Islet of Langerhans (tissue), 1 donor: ENCODE results near the gene PDE4B.
A peak's percentile ranks its signal among the peaks of the same experiment; 100 is the strongest.

ENCODE experiments used
- FAIRE-seq: peaks from one replicate; lab custom pipeline; 2011; peaks lifted over from hg19 to GRCh38; lab: Jason Lieb, UNC

PDE4B gene

GRCh38 chr1:66242646-66243547 is 450.2 kb downstream of the PDE4B start:
- peak; percentile 41 for FAIRE-seq

GRCh38 chr1:66243548-66244130 is 450.9 kb downstream of the PDE4B start:
- FAIRE-seq: no peak

- FAIRE-seq: no peak
Observed at GRCh38 chr1:66244429-66244828, 451.7 kb downstream of the PDE4B start.

GRCh38 chr1:66245691-66246090 is 453.0 kb downstream of the PDE4B start:
- FAIRE-seq: no peak

GRCh38 chr1:66246351-66247269 is 453.9 kb downstream of the PDE4B start:
- FAIRE-seq: no peak

DNA sequence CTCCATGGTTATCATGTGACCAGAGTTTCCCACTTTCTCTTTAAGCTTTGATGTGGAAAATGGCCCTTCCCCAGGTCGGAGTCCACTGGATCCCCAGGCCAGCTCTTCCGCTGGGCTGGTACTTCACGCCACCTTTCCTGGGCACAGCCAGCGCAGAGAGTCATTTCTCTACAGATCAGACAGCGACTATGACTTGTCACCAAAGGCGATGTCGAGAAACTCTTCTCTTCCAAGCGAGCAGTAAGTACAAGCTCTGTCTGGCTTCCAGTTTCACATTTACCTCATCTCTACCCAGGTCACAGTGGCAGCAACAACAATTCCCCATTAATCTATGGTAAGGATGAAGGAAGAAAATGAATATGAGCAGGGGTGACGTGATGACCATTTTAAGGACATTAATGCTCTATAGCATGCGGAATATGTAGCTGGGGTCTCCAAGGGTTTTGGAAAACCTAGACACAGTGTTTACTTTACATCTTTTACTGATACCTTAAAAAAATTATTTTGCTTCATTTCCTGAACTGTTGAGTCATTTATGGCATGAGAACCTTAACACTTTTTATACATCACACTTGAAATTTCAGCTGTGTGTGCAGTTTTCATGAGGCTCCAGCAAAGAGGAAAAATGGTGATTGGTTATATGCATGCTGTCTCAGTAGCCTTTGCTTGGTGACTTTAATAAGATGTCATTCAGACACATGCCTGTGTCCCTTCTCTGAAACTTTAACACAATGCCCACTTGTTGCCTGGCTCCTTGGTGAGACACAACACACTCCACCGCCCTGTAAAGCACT is 454.9 kb downstream of the PDE4B start:
- no peak for FAIRE-seq

DNA sequence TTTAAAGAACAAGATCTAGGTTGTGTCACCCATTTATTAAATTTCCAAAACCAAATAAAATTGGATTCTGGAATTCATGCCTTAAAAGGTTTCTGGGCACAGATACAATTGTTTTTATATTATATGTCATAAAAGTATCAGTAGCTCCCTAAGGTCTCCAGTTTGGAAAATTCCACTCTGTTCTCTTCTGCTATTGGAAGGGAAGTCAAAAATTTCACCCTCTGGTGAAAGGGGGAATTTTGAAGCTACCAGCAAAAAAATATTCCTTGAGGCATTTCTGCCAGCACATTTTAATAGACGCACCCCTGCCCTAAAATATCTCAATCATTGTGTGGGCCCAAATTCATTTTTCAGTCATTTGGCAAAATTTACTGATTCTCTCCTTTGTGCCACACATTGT is 455.6 kb downstream of the PDE4B start:
- no peak for FAIRE-seq

- FAIRE-seq: no peak
Observed at GRCh38 chr1:66248746-66249145, 456.1 kb downstream of the PDE4B start.

DNA sequence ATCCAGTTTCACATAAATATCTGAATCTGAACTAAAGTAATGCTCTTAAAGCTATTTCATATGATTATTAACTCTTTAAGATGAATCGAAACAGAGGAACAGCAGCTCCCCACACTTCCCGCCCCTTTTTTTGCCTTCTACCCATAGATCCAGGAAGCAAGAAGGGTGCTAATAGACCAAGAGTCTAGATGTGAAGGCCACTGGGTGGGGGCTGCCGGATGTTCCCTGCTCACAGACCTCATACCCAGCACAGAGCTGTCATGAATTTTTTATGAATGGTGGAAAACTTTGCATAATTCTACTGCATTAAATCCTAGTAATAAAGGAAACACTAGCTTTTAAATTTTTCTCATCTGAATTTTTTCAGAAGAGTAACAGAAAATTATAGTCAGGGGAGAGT is 457.4 kb downstream of the PDE4B start:
- no peak for FAIRE-seq

DNA sequence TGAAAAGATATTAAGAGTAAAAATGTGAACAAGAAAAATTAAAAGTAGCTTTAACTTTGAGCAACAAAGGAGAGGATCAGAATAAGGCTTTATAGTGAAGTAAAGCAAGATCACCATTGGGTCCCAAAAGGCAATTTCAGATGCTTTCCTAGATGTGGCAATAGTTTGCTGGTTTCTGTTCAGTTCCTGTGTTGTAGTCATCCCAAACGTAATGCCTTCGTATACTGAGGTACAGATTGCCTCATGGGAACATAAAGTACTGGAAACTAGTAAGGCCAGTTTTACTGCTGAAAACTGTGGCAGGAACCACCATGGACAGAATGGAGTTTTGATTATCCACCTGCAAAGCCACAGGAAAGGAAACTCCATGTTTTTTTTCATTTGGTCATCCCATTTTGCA is 457.8 kb downstream of the PDE4B start:
- FAIRE-seq: no peak

DNA sequence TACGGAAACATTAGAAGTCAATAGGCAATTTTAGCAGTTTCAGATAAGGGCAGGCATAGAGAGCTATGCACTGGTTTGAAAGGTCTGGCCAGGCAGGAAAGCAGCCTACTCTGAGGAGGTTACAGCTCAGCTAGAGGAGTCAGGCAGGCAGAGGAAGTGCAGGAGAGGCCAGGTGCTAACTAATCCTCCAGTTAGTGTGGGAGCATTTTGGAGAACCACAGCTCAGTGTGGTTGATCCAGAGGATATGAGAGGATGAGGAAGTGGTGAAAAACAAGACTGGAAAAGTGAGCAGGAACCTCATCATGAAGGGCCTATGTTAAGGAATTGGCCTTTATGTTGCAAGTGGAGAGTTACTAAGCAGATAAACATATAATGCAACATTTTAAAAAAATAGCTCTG is 458.9 kb downstream of the PDE4B start:
- FAIRE-seq: no peak

DNA sequence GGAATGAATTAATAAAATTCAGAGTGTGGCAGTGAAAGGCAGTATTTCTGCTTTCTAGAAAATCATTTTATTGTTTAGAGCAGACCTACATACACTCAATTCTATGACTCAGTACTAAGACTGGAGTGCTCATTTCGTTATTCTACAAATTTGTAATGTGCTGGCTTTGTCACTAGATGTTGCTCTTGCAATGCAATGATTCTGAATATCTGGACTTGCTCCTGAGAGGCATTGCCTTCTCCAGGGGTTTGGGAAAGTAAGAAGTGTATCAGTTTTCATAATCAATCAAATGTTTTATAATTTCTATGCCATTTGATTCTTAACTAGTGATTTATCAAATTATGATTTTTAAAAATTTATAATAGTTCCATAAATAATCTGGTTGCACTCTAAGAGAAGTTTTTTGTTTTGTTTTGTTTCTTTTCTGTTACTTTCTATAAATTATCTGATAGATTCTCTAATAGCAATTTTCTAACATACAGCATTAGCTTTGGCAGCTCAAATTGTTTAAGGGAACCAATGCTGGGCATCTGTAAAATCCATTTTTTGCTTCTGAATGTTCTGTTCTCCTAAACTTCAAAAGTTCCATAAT is 460.7 kb downstream of the PDE4B start:
- peak; percentile 99 for FAIRE-seq

- no peak for FAIRE-seq
Observed at GRCh38 chr1:66254785-66255184, 462.1 kb downstream of the PDE4B start.

- FAIRE-seq: no peak
Observed at GRCh38 chr1:66256629-66257572, 464.2 kb downstream of the PDE4B start.

DNA sequence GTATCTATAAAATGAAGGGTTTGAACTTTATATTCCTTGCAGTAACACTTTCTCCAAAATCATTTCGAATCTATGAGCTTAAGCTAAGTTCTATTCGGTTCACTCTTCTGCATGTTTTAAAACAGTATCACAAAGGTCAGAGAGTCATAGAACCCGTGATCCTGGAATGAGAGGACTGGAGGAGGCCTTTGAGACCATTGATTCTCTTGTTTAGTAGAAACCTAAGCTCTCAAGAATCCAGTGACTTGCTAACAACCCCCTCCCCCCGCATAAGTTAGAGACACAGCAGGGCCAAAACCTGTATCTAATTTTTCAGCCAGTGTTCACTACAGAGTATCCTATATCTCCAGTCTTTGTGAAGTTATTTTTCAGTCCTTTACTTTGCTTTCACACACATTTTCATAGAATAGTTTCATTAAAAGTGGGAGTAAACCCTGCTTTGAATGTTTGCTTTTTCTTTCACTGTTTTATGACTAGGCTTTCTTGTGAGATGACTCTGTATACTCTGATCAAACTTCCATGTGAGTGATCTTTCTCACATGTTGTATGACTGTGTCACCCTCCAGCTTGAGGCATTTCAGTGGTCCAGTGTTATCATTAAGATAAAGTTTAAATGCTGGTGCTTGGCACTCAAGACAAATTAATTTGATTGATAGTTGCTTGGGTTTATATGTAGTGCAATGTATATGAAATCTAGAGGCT is 465.9 kb downstream of the PDE4B start:
- FAIRE-seq: no peak

DNA sequence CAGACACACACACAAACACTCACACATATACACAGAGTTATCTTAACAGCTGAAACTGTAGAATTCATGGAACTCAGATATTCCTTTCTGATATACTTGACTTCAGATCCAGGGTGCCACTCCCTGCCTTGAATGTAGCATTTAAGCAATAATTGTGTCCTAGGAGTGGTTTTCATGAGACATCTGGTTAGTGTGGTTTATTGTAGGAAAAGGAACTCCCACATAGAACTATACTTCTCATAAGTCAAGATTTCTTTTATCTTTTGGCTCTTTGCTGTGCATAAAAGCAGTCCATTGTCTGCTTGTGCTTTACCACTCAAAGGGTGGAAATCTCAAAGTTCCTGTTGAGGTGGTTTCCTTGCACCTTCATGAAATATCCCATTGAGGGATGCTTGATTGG is 468.7 kb downstream of the PDE4B start:
- no peak for FAIRE-seq

DNA sequence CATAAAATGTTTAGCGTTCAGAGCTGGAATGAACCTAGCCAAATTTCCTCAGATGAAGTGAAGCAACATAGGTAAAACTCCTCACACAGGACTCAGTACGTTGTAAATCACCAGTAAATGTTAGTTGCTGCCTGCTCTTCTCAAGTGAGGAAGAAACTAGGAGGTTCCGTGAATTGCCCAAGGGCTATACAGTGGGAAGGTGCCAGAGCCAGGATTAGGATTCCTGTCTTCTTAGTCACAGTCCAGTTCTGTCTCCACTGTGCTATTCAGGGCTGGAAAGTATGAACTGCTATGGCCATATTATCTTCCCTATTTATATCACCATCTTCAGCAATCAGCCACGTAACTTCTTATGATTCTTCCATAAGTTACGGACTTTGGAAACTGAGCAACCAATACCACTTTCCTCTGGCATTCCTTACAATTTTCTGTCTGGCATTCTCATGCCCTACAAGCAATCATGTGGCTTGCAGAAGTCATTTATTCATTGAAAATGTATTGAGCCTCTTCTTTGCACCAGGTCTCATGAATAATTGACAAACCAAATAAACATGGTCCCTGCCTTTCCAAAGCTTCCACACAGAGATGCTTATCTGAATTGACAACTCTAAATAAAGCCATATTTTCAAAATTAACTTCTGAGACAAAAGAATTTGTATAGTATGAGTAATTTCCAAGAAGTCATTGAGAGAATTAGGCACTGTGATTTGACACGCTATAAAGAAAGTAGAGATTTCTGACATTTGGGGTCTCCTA is 469.7 kb downstream of the PDE4B start:
- no peak for FAIRE-seq

- no peak for FAIRE-seq
Observed at GRCh38 chr1:66265268-66265667, 472.6 kb downstream of the PDE4B start.

DNA sequence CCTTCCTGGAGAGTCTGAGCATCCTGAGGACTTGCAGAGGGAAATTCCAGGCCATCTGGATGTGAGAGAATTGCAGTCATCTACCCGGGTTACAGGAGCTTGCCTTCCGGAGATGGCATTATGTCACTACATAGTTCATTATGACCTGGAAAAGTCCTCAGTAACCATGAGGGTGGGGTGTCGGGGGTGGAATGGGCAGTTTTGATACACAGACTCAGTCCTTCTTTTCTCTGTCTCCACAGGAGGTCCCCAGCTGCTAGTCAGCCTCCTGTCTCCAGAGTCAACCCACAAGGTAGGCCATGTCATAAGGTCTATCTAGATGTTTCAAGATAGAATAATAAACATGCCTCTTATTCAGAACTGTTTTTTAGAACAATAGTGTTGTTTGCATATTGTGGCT is 473.1 kb downstream of the PDE4B start:
- FAIRE-seq: no peak
